H9 (cell line): ENCODE results near the gene SMIM20. TPM values are rescaled to one million over a fixed set of nuclear protein-coding genes. Genes with fewer than 3 reads are reported as not detected.

Experiments used
- DNase-seq: peaks from one replicate; pipeline ENCODE4 v3.0.0-alpha.2; 2017
- H2AFZ ChIP-seq: one replicate; pipeline ENCODE4 v1.6.1; 2013; ENCODE audit warnings: mild to moderate bottlenecking, low read length, control low read depth, moderate library complexity
- H2AK5ac ChIP-seq: 2 replicates; pipeline ENCODE4 v1.6.1; 2013; ENCODE audit warnings: low read length, control low read depth, mixed read lengths; ENCODE audit not compliant: insufficient read length
- H2BK120ac ChIP-seq: one replicate; pipeline ENCODE4 v1.6.1; 2013; ENCODE audit warnings: low read depth, mild to moderate bottlenecking, low read length, control low read depth, inconsistent platforms; ENCODE audit not compliant: poor library complexity, severe bottlenecking
- H2BK12ac ChIP-seq: 2 replicates; pipeline ENCODE4 v1.6.1; 2013; ENCODE audit warnings: low read length, control low read depth, mixed read lengths, low read depth; ENCODE audit not compliant: insufficient read length
- H2BK15ac ChIP-seq: 2 replicates; pipeline ENCODE4 v1.6.1; 2013; ENCODE audit warnings: low read depth, low read length, control low read depth
- H2BK20ac ChIP-seq: one replicate; pipeline ENCODE4 v1.6.1; 2013; ENCODE audit warnings: low read depth, mild to moderate bottlenecking, low read length, control low read depth, inconsistent platforms; ENCODE audit not compliant: poor library complexity, severe bottlenecking
- H2BK5ac ChIP-seq: 2 replicates; pipeline ENCODE4 v1.6.1; 2013; ENCODE audit warnings: low read length, control low read depth, mixed read lengths; ENCODE audit not compliant: insufficient read length
- H3K14ac ChIP-seq: 2 replicates; pipeline ENCODE4 v1.6.1; 2013; ENCODE audit warnings: low read length, control low read depth; ENCODE audit not compliant: insufficient read depth
- H3K18ac ChIP-seq: 2 replicates; pipeline ENCODE4 v1.6.1; 2013; ENCODE audit warnings: low read depth, mild to moderate bottlenecking, mixed read lengths, low read length, control low read depth; ENCODE audit not compliant: insufficient read length
- H3K23ac ChIP-seq: 2 replicates; pipeline ENCODE4 v1.6.1; 2013; ENCODE audit warnings: low read length, control low read depth, mixed read lengths, low read depth; ENCODE audit not compliant: insufficient read length
- H3K23me2 ChIP-seq: 2 replicates; pipeline ENCODE4 v1.6.1; 2013; ENCODE audit warnings: low read depth, mild to moderate bottlenecking, mixed read lengths, low read length, control low read depth; ENCODE audit not compliant: insufficient read length, poor library complexity, severe bottlenecking
- H3K27ac ChIP-seq: 2 replicates; pipeline ENCODE4 v1.5.1; 2013; ENCODE audit warnings: low read length, control low read depth, mixed read lengths, low read depth; ENCODE audit not compliant: insufficient read length
- H3K27me3 ChIP-seq: 2 replicates; pipeline ENCODE4 v1.6.1; 2013; ENCODE audit warnings: low read length, control low read depth, inconsistent platforms; ENCODE audit not compliant: insufficient read depth
- H3K4ac ChIP-seq: 2 replicates; pipeline ENCODE4 v1.6.1; 2013; ENCODE audit warnings: low read depth, mild to moderate bottlenecking, control low read depth, inconsistent platforms, low read length, moderate library complexity
- H3K4me1 ChIP-seq: 2 replicates; pipeline ENCODE4 v1.6.1; 2013; ENCODE audit warnings: low read length, control low read depth, inconsistent platforms; ENCODE audit not compliant: insufficient read depth
- H3K4me2 ChIP-seq: 2 replicates; pipeline ENCODE4 v1.6.1; 2013; ENCODE audit warnings: low read length, control low read depth, mixed read lengths; ENCODE audit not compliant: insufficient read length, insufficient read depth
- H3K56ac ChIP-seq: 2 replicates; pipeline ENCODE4 v1.6.1; 2013; ENCODE audit warnings: low read depth, mild to moderate bottlenecking, mixed read lengths, low read length, control low read depth; ENCODE audit not compliant: insufficient read length
- H3K79me1 ChIP-seq: 2 replicates; pipeline ENCODE4 v1.6.1; 2013; ENCODE audit warnings: low read depth, mild to moderate bottlenecking, moderate library complexity, low read length, control low read depth, inconsistent platforms; ENCODE audit not compliant: insufficient read depth, poor library complexity, severe bottlenecking
- H3K79me2 ChIP-seq: 2 replicates; pipeline ENCODE4 v1.6.1; 2013; ENCODE audit warnings: low read length, control low read depth, inconsistent platforms; ENCODE audit not compliant: insufficient read depth
- H3K9ac ChIP-seq: 2 replicates; pipeline ENCODE4 v1.6.1; 2013; ENCODE audit warnings: low read length, control low read depth, mixed read lengths; ENCODE audit not compliant: insufficient read length; ENCODE audit errors: extremely low read depth
- H3K9me3 ChIP-seq: one replicate; pipeline ENCODE4 v1.6.1; 2013; ENCODE audit warnings: low read depth, low read length, inconsistent platforms; ENCODE audit not compliant: control insufficient read depth
- H3T11ph ChIP-seq: one replicate; pipeline ENCODE4 v1.6.1; 2013; ENCODE audit warnings: mild to moderate bottlenecking, low read length, control low read depth, inconsistent platforms
- H4K20me1 ChIP-seq: one replicate; pipeline ENCODE4 v1.6.1; 2013; ENCODE audit not compliant: control insufficient read depth, insufficient read length, insufficient read depth
- H4K5ac ChIP-seq: 2 replicates; pipeline ENCODE4 v1.6.1; 2013; ENCODE audit warnings: low read depth, mild to moderate bottlenecking, mixed read lengths, low read length, control low read depth; ENCODE audit not compliant: insufficient read length
- H4K8ac ChIP-seq: replicated peaks from 2 replicates; pipeline ENCODE4 v1.6.1; 2013; ENCODE audit warnings: low read length, control low read depth, mixed read lengths, low read depth; ENCODE audit not compliant: insufficient read length
- H4K91ac ChIP-seq: 2 replicates; pipeline ENCODE4 v1.6.1; 2013; ENCODE audit warnings: low read depth, mild to moderate bottlenecking, moderate library complexity, mixed read lengths, low read length, control low read depth; ENCODE audit not compliant: insufficient read length
- H3K27ac Mint-ChIP-seq, 3 experiments: 2 replicates in 2 of 3; 3 replicates in 1 of 3; pipeline ENCODE4 v1.8.0; 2020 to 2021; ENCODE audit warnings: mixed read lengths in 3 of 3, mild to moderate bottlenecking in 1 of 3, moderate library complexity in 1 of 3
- H3K27me3 Mint-ChIP-seq: 2 replicates; pipeline ENCODE4 v1.8.0; 2021; ENCODE audit warnings: low read depth, mild to moderate bottlenecking, moderate library complexity, mixed read lengths
- H3K36me3 Mint-ChIP-seq, 3 experiments: 2 replicates in 2 of 3; 3 replicates in 1 of 3; pipeline ENCODE4 v1.8.0; 2020 to 2021; ENCODE audit warnings: low read depth in 3 of 3, mixed read lengths in 3 of 3; ENCODE audit not compliant: insufficient read depth in 1 of 3
- H3K4me1 Mint-ChIP-seq, 2 experiments: 2 replicates each; pipeline ENCODE4 v1.8.0; 2020; ENCODE audit warnings: mixed read lengths in 2 of 2
- H3K4me3 Mint-ChIP-seq, 2 experiments: 2 replicates in 1 of 2; 3 replicates in 1 of 2; pipeline ENCODE4 v1.8.0; 2020 to 2021; ENCODE audit warnings: mild to moderate bottlenecking in 2 of 2, mixed read lengths in 2 of 2, moderate library complexity in 1 of 2
- H3K9me3 Mint-ChIP-seq, 2 experiments: 2 replicates in 1 of 2; 3 replicates in 1 of 2; pipeline ENCODE4 v1.8.0; 2020; ENCODE audit warnings: mild to moderate bottlenecking in 2 of 2, mixed read lengths in 2 of 2, moderate library complexity in 1 of 2
- total RNA-seq: library from RNA; stranded (reverse); gene quantifications from 2 replicates; pipeline ENCODE4 v1.2.1, GENCODE V29; 2021
- TF ChIP-seq, protein P1 (sequence below): fragments of 200-600 bp; sonication (generic); conservative IDR thresholded peaks from 3 replicates; pipeline ENCODE4 v1.8.0; 2021; ENCODE audit warnings: antibody characterized with exemption, mild to moderate bottlenecking

SMIM20 gene
- total RNA-seq, 1 experiment from 2014 or later, result 40.2 TPM

DNA sequence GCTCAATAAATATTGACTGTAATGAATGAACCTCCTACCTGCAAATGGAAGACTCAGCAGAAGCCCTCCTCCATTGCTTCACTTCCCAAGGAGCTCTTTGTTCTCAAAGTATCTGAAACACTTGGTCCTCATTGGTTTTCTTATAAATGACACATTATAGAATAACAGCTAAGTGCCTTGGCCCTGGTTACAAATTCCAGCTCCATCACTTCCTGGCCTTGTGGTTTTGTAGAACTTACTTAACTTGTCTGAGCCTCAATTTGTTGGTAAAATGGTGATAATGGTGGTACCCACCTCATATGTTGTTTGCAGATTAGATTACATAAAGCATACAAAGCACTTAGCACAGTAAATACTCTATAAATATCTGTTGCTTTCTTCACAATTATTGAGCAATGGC is 25.2 kb upstream of the SMIM20 start:
- Histone ChIP-seq H3K56ac (no peak overlapping the region), H3K27me3 (no peaks in the 10 kb centered on the region), H2BK15ac (no peak overlapping the region), H3K4me1 (peaks cover 6% of the 10 kb centered on the region; the same call in 1 of the 2 replicates), H3K18ac (no peak overlapping the region), H3K79me2 (no peaks in the 10 kb centered on the region), H3K9ac (no peak overlapping the region), H4K20me1 (no peaks in the 10 kb centered on the region), H3K9me3 (no peaks in the 10 kb centered on the region), H2BK20ac (no peak overlapping the region), H3K4me2 (no peak overlapping the region), H2AK5ac (no peak overlapping the region), H3K79me1 (no peaks in the 10 kb centered on the region), H4K5ac (no peak overlapping the region), H3K23ac (no peak overlapping the region), H3K27ac (no peak overlapping the region), H2BK5ac (no peak overlapping the region), H2BK12ac (no peak overlapping the region), H2AFZ (no peak overlapping the region), H4K91ac (no peak overlapping the region), H3K4ac (no peak overlapping the region), H3K23me2 (no peaks in the 10 kb centered on the region), H3T11ph (no peak overlapping the region), H2BK120ac (no peak overlapping the region), H4K8ac (no peak overlapping the region), H3K14ac (no peak overlapping the region)
- Mint-ChIP-seq H3K36me3 (no peaks in the 10 kb centered on the region), H3K4me1 (peaks cover 32 to 34% of the 10 kb centered on the region in 2 experiments), H3K27me3 (peaks cover 4% of the 10 kb centered on the region), H3K9me3 (no peaks in the 10 kb centered on the region), H3K4me3 (no peak overlapping the region), H3K27ac (no peak overlapping the region)
- TF ChIP-seq, protein P1, sequence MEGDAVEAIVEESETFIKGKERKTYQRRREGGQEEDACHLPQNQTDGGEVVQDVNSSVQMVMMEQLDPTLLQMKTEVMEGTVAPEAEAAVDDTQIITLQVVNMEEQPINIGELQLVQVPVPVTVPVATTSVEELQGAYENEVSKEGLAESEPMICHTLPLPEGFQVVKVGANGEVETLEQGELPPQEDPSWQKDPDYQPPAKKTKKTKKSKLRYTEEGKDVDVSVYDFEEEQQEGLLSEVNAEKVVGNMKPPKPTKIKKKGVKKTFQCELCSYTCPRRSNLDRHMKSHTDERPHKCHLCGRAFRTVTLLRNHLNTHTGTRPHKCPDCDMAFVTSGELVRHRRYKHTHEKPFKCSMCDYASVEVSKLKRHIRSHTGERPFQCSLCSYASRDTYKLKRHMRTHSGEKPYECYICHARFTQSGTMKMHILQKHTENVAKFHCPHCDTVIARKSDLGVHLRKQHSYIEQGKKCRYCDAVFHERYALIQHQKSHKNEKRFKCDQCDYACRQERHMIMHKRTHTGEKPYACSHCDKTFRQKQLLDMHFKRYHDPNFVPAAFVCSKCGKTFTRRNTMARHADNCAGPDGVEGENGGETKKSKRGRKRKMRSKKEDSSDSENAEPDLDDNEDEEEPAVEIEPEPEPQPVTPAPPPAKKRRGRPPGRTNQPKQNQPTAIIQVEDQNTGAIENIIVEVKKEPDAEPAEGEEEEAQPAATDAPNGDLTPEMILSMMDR, result no peak
- no peak for DNase-seq
